Measurements from ENCODE around the gene FGD5.

FGD5 gene

DNA sequence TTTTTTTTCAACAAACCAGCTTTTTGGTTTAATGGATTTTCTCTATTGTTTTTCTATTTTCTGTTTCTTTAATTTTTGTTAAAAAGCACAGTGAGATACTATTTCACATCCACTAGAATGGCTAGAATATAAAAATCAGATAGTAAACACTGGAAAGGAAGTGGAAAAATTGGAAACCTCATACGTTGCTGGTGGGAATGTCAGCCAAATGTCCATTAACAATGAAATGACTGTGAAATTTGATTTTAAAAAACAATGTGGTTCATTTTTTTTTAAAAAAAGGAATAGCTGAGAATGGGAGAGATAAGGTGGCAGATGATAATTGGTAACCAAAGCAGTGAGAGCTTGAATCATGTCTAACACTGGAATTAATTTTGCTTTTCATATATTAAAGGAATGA lies 148.5 kb downstream of the FGD5 start:
- Histone ChIP-seq H3K4me3 (ENCODE audit: low read depth, low read length, poor library complexity, severe bottlenecking) (no peak overlapping the region), H3K4me1 (ENCODE audit: insufficient read depth, low read length, severe bottlenecking) (no peaks in the 10 kb centered on the region), H3K27ac (ENCODE audit: low read depth, low read length, poor library complexity, severe bottlenecking) (no peak overlapping the region), H3K36me3 (ENCODE audit: insufficient read depth, low read length) (peaks cover 37% of the 10 kb centered on the region), H3K27me3 (ENCODE audit: insufficient read depth, low read length) (no peaks in the 10 kb centered on the region), H3K9me2 (ENCODE audit: low read depth, low read length) (no peaks in the 10 kb centered on the region), H3F3A (ENCODE audit: insufficient read depth, low read length) (no peaks in the 10 kb centered on the region), H3K9ac (ENCODE audit: low read length) (no peak overlapping the region), H3K9me3 (ENCODE audit: low read length) (peaks cover 9% of the 10 kb centered on the region; the same call in 1 of the 2 replicates), H4K20me1 (ENCODE audit: insufficient read depth, low read length) (no peaks in the 10 kb centered on the region), H3K4me2 (ENCODE audit: low read length) (no peak overlapping the region), H2AFZ (ENCODE audit: low read length) (no peak overlapping the region), H3K79me2 (ENCODE audit: insufficient read depth, low read length) (no peaks in the 10 kb centered on the region)
- TF ChIP-seq, protein P1, sequence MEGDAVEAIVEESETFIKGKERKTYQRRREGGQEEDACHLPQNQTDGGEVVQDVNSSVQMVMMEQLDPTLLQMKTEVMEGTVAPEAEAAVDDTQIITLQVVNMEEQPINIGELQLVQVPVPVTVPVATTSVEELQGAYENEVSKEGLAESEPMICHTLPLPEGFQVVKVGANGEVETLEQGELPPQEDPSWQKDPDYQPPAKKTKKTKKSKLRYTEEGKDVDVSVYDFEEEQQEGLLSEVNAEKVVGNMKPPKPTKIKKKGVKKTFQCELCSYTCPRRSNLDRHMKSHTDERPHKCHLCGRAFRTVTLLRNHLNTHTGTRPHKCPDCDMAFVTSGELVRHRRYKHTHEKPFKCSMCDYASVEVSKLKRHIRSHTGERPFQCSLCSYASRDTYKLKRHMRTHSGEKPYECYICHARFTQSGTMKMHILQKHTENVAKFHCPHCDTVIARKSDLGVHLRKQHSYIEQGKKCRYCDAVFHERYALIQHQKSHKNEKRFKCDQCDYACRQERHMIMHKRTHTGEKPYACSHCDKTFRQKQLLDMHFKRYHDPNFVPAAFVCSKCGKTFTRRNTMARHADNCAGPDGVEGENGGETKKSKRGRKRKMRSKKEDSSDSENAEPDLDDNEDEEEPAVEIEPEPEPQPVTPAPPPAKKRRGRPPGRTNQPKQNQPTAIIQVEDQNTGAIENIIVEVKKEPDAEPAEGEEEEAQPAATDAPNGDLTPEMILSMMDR (IDR thresholded peaks at IDR 0.05; ENCODE audit: low read length) = no peak
- TF ChIP-seq EZH2 (IDR thresholded peaks at IDR 0.05; ENCODE audit: borderline replicate concordance, low read length) = no peak

DNA sequence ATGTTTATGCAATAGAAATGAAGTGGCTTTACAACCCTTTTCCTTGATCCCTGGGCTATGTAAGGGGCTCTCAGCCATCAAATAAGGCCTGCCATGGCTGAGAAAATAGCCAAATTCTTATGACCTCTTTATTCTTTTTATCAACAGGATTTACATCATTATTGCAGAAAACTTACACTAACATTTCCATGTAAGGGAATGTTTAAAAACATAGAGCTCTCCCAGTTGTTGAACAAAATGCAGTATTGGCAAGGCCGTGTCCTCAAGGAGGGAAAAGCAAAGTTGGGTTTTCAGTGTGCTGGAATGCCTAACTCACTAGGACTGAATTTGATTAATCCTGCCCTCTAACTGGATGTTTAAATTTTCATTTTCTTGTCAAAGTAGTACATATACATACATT lies 150.9 kb downstream of the FGD5 start:
- no peaks in the 10 kb centered on the region for H3K9me2 ChIP-seq (ENCODE audit: low read depth, low read length)
- no peaks in the 10 kb centered on the region for H3K27me3 ChIP-seq (ENCODE audit: insufficient read depth, low read length)
- no peaks in the 10 kb centered on the region for H4K20me1 ChIP-seq (ENCODE audit: insufficient read depth, low read length)
- H3F3A ChIP-seq (ENCODE audit: insufficient read depth, low read length) = no peaks in the 10 kb centered on the region
- TF ChIP-seq, protein P1 (IDR thresholded peaks at IDR 0.05; ENCODE audit: low read length) = no peak
- no peak for TF ChIP-seq EZH2 (IDR thresholded peaks at IDR 0.05; ENCODE audit: borderline replicate concordance, low read length)
- H3K36me3 ChIP-seq (ENCODE audit: insufficient read depth, low read length) = peaks cover 52% of the 10 kb centered on the region
- no peak overlapping the region for H3K27ac ChIP-seq (ENCODE audit: low read depth, low read length, poor library complexity, severe bottlenecking)
- no peaks in the 10 kb centered on the region for H3K79me2 ChIP-seq (ENCODE audit: insufficient read depth, low read length)
- no peaks in the 10 kb centered on the region for H3K4me1 ChIP-seq (ENCODE audit: insufficient read depth, low read length, severe bottlenecking)
- no peak overlapping the region for H3K4me2 ChIP-seq (ENCODE audit: low read length)
- peaks cover 9% of the 10 kb centered on the region; the same call in 1 of the 2 replicates for H3K9me3 ChIP-seq (ENCODE audit: low read length)
- no peak overlapping the region for H3K4me3 ChIP-seq (ENCODE audit: low read depth, low read length, poor library complexity, severe bottlenecking)
- H2AFZ ChIP-seq (ENCODE audit: low read length) = no peak overlapping the region
- H3K9ac ChIP-seq (ENCODE audit: low read length) = no peak overlapping the region

DNA sequence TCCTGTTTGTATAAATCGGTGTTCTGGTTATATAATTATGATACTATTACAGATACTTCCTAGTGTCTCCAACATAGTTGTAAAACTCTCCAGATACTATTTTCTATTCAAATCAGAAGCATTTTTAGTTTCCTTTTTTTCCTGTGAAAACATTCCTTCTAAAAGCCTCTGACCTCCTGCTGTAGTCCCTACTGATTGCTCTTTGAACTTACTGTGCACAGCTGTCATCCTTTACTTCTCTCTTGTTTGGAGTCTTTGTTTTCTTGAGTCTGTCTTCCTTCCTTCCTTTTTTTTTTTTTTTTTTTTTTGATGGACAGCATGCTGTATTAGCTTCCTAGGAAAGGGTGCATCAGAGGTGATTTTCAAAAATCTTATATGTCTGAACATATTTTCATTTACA lies 157.6 kb downstream of the FGD5 start:
- TF ChIP-seq, protein P1 (IDR thresholded peaks at IDR 0.05; ENCODE audit: low read length) = no peak
- TF ChIP-seq EZH2 (IDR thresholded peaks at IDR 0.05; ENCODE audit: borderline replicate concordance, low read length) = no peak
- Histone ChIP-seq H3K27me3 (ENCODE audit: insufficient read depth, low read length) (no peaks in the 10 kb centered on the region), H3K4me3 (ENCODE audit: low read depth, low read length, poor library complexity, severe bottlenecking) (no peak overlapping the region), H2AFZ (ENCODE audit: low read length) (no peak overlapping the region), H3K4me1 (ENCODE audit: insufficient read depth, low read length, severe bottlenecking) (peaks cover 22% of the 10 kb centered on the region), H3K4me2 (ENCODE audit: low read length) (no peak overlapping the region), H3K9me3 (ENCODE audit: low read length) (no peaks in the 10 kb centered on the region), H3K9me2 (ENCODE audit: low read depth, low read length) (no peaks in the 10 kb centered on the region), H3K9ac (ENCODE audit: low read length) (no peak overlapping the region), H4K20me1 (ENCODE audit: insufficient read depth, low read length) (no peaks in the 10 kb centered on the region), H3K27ac (ENCODE audit: low read depth, low read length, poor library complexity, severe bottlenecking) (no peak overlapping the region), H3K79me2 (ENCODE audit: insufficient read depth, low read length) (no peaks in the 10 kb centered on the region), H3F3A (ENCODE audit: insufficient read depth, low read length) (no peaks in the 10 kb centered on the region), H3K36me3 (ENCODE audit: insufficient read depth, low read length) (peaks cover 26% of the 10 kb centered on the region)
